Measurements from ENCODE around the gene AP5M1.

Gene AP5M1

DNA sequence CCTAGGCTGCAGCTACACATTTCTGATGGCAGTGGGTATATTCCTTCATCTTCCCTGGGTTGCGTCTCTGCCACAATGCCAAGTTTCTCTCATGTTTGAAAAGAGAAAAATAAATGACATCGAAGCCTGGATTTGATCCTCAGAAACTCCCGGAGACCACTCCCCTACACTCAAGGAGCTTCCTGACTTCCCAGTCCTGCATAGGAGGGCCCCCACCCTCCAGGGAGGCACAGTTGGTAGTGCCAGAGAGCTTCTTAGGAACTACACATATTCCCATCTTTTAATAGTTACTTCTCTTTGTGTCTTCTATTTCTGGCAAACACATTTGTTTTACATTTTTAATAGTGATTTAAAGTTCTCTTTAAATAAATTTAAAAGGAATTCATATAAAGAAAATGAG lies 30.7 kb downstream of the AP5M1 start:
- Histone ChIP-seq H3K27me3 (ENCODE audit: insufficient read depth, poor library complexity, severe bottlenecking) (peaks cover 3% of the 10 kb centered on the region), H3K9me3 (ENCODE audit: severe bottlenecking) (no peaks in the 10 kb centered on the region), H3K4me3 (ENCODE audit: severe bottlenecking) (no peak overlapping the region), H3K36me3 (ENCODE audit: low read depth) (no peaks in the 10 kb centered on the region), H3K27ac (ENCODE audit: poor library complexity, severe bottlenecking) (no peak overlapping the region), H3K4me1 (ENCODE audit: insufficient read depth, poor library complexity, severe bottlenecking) (no peaks in the 10 kb centered on the region)
- DNase-seq (ENCODE audit: low spot score) (no peak), ATAC-seq (ENCODE audit: low read depth) (no peak)
- TF ChIP-seq, protein P1, sequence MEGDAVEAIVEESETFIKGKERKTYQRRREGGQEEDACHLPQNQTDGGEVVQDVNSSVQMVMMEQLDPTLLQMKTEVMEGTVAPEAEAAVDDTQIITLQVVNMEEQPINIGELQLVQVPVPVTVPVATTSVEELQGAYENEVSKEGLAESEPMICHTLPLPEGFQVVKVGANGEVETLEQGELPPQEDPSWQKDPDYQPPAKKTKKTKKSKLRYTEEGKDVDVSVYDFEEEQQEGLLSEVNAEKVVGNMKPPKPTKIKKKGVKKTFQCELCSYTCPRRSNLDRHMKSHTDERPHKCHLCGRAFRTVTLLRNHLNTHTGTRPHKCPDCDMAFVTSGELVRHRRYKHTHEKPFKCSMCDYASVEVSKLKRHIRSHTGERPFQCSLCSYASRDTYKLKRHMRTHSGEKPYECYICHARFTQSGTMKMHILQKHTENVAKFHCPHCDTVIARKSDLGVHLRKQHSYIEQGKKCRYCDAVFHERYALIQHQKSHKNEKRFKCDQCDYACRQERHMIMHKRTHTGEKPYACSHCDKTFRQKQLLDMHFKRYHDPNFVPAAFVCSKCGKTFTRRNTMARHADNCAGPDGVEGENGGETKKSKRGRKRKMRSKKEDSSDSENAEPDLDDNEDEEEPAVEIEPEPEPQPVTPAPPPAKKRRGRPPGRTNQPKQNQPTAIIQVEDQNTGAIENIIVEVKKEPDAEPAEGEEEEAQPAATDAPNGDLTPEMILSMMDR (IDR thresholded peaks at IDR 0.05; ENCODE audit: poor library complexity, severe bottlenecking): no peak

DNA sequence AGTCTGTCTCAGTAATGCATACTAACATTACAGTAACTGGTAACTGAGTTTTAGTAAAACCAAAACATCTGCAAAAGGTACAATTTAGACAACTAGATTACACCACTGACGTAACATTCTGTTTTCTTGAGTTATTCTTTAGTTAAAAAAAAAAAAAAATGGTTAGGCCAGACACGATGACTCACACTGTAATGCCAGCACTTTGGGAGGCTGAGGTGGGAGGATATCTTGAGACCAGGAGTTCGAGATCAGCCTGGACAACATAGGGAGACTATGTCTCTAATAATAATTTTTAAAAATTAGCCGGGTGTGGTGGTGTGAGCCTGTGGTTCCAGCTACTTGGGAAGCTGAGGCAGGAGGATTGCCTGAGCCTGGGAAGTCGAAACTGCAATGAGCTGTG lies 34.1 kb downstream of the AP5M1 start:
- H3K9me3 ChIP-seq (ENCODE audit: severe bottlenecking): no peaks in the 10 kb centered on the region
- no peaks in the 10 kb centered on the region for H3K4me1 ChIP-seq (ENCODE audit: insufficient read depth, poor library complexity, severe bottlenecking)
- H3K27ac ChIP-seq (ENCODE audit: poor library complexity, severe bottlenecking): no peak overlapping the region
- no peak overlapping the region for H3K4me3 ChIP-seq (ENCODE audit: severe bottlenecking)
- peaks cover 19% of the 10 kb centered on the region for H3K27me3 ChIP-seq (ENCODE audit: insufficient read depth, poor library complexity, severe bottlenecking)
- TF ChIP-seq, protein P1 (IDR thresholded peaks at IDR 0.05; ENCODE audit: poor library complexity, severe bottlenecking): no peak
- no peak for DNase-seq (ENCODE audit: low spot score)
- no peak for ATAC-seq (ENCODE audit: low read depth)
- H3K36me3 ChIP-seq (ENCODE audit: low read depth): no peaks in the 10 kb centered on the region

DNA sequence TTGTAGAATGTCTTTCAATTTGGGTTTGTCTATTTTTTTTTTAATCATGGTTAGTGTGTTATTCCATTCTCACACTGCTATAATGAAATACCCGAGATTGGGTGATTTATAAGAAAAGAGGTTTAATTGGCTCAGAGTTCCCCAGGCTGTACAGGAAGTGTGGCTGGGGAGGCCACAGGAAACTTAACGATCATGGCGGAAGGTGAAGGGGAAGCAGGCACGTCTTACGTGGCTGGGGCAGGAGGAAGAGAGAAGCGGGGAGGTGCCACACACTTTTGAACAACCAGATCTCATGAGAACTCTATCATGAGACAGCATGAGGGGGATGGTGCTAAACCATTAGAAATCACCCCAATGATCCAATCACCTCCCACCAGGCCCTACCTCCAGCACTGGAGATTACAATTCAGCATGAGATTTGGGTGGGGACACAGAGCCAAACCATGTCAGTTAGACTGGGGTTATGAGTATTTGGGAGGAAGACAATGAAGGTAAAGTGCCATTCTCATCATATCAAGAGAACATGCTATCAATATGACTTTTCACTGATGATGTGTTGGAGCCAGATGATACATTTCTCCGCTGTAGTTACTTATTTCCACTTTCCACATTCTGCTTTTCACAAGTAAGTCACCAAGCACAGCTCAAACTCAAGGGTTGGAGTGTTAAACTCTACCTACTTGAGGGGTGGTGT lies 45.8 kb downstream of the AP5M1 start:
- Histone ChIP-seq H3K27ac (ENCODE audit: poor library complexity, severe bottlenecking) (no peak overlapping the region), H3K4me3 (ENCODE audit: severe bottlenecking) (no peak overlapping the region), H3K9me3 (ENCODE audit: severe bottlenecking) (no peaks in the 10 kb centered on the region), H3K36me3 (ENCODE audit: low read depth) (no peaks in the 10 kb centered on the region), H3K27me3 (ENCODE audit: insufficient read depth, poor library complexity, severe bottlenecking) (peaks cover 17% of the 10 kb centered on the region), H3K4me1 (ENCODE audit: insufficient read depth, poor library complexity, severe bottlenecking) (no peaks in the 10 kb centered on the region)
- DNase-seq (ENCODE audit: low spot score) (no peak), ATAC-seq (ENCODE audit: low read depth) (no peak)
- TF ChIP-seq, protein P1 (IDR thresholded peaks at IDR 0.05; ENCODE audit: poor library complexity, severe bottlenecking): no peak

DNA sequence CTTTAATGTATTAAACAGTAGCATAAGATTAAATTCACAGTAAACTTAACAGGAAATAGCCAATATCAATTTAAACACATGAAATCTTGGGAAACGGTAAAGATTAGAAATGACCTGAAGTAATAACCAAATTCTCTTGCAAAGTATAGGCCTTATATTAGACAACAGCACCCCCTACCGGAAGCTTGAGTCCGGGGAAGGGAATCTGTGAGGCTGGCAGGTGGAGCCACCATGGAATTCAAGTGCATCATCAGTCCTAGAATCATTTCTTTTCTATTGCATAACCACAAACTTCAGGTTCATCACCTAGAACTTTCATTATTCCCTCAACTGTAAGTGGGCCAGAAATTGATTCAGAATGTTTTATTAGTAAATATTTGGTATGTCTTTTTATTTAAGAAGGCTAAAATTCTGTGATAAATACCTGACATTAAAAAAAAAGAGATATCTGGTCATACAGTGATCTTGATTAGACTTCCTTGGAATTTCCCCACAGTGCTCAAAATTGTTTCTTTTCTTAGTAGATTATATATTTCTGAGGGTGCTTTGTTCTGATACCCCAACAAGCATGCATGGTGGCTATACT lies 48.6 kb downstream of the AP5M1 start:
- peak; percentile 69 for DNase-seq (ENCODE audit: low spot score)
- H3K27ac ChIP-seq (ENCODE audit: poor library complexity, severe bottlenecking): no peak overlapping the region
- peak; percentile 80 for ATAC-seq (ENCODE audit: low read depth)

More for the DNA sequence above, 48.6 kb downstream of the AP5M1 start:
- Histone ChIP-seq H3K36me3 (ENCODE audit: low read depth) (no peaks in the 10 kb centered on the region), H3K27me3 (ENCODE audit: insufficient read depth, poor library complexity, severe bottlenecking) (peaks cover 33% of the 10 kb centered on the region), H3K4me1 (ENCODE audit: insufficient read depth, poor library complexity, severe bottlenecking) (no peaks in the 10 kb centered on the region), H3K9me3 (ENCODE audit: severe bottlenecking) (no peaks in the 10 kb centered on the region), H3K4me3 (ENCODE audit: severe bottlenecking) (no peak overlapping the region)
- TF ChIP-seq, protein P1 (IDR thresholded peaks at IDR 0.05; ENCODE audit: poor library complexity, severe bottlenecking): peak; percentile 96
